KG1 (cell line): Measurements from ENCODE around the gene CADM4.
"Not testable (repeated sequence)": the region's sequence is repeated elsewhere in the genome, so short reads cannot be mapped to it uniquely, and the experiment has no call there.

Experiments used
- DNase-seq: peaks from one replicate; lab custom pipeline; 2025; lab: John Stamatoyannopoulos, UW

The CADM4 gene, protein sequence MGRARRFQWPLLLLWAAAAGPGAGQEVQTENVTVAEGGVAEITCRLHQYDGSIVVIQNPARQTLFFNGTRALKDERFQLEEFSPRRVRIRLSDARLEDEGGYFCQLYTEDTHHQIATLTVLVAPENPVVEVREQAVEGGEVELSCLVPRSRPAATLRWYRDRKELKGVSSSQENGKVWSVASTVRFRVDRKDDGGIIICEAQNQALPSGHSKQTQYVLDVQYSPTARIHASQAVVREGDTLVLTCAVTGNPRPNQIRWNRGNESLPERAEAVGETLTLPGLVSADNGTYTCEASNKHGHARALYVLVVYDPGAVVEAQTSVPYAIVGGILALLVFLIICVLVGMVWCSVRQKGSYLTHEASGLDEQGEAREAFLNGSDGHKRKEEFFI

DNA sequence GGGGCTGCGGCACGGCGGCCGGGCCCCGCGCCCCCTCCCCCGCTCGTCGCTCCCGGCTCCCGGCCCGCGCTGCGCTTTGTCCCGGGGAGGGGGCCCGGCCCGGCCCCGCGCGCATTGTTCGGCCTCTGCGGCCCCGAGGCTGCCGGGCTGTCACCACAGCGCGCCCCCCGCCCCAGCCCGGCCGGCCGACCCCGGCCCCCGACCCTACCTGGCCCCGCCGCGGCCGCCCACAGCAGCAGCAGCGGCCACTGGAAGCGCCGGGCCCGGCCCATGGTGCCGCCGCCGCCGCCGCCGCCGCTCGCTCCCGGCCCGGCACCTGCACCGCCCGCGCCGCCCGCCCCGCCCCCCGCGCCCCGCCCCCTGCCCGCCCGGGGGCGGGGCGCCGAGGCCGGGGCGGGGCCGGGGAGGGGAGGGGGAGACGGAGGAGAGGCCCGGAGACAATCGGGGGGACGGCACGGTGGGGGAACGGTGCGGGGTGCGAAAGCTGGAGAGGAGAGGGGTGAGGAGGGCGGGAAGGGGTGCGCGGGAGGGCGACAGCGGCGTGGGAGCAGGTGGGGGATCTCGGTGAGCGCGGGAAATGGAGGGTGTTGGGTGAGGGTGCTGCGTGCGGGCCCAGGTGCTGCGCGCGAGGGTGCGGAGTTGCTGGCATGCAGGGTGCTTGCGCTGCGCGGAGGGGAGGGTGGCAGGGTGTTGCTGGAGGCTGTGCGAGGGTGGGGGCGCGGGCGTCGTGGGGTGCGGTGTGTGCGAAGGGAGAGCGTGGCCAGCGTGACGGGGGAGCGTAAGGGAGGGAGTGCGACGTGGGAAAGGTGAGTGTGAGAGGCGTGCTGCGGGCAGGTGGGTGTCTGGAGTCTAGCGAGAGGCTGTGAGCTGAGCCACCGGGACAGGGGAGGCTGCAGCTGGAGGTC lies at the start of gene CADM4:
TSS of gene CADM4 (minus strand) at position 332 of the 905 bp plus-strand sequence. CDS start at position 272, 60 bp downstream.
- no peak for DNase-seq

GRCh38 chr19:43688059-43688701 lies 48.5 kb upstream of the CADM4 start:
- DNase-seq, result no peak

DNA sequence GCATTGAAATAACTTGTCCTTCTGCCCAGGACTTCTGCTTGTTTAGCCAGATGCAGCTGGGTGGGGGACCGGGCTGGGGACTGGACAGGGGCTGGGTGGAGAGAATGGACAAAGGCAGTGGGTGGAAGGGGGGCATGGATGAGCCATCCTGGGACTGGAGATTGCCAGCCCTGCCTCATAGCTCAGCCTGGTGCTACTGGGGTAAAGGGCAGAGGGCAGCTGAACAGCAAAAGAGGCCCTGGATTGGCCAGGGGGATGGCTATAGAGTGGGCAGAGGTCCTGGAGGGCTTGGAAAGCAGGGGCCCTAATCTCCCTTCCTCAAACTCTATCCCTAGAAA lies 48.0 kb upstream of the CADM4 start:
- DNase-seq, result no peak

DNA sequence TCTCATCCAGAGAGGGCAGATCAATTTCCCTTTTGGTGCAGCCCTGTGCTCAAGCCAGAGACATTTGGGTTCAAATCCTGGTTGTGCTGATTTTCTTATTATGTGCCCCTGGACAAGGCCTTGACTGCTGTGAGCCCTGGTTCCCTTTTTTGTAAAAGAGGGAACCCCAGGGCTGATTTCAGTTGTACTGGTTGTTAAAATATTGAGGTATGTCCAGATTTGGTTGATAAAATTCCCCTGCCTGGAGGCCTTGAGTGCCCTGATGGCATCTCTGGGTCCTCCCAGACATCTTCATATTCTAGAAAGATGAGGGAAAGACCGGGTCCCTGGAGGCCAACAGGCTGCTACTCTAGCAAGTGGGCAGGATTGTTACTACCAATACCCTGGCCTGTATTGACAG lies 44.7 kb upstream of the CADM4 start:
- DNase-seq, result no peak

- no peak for DNase-seq
Measured at GRCh38 chr19:43683905-43684304, 44.3 kb upstream of the CADM4 start.

DNA sequence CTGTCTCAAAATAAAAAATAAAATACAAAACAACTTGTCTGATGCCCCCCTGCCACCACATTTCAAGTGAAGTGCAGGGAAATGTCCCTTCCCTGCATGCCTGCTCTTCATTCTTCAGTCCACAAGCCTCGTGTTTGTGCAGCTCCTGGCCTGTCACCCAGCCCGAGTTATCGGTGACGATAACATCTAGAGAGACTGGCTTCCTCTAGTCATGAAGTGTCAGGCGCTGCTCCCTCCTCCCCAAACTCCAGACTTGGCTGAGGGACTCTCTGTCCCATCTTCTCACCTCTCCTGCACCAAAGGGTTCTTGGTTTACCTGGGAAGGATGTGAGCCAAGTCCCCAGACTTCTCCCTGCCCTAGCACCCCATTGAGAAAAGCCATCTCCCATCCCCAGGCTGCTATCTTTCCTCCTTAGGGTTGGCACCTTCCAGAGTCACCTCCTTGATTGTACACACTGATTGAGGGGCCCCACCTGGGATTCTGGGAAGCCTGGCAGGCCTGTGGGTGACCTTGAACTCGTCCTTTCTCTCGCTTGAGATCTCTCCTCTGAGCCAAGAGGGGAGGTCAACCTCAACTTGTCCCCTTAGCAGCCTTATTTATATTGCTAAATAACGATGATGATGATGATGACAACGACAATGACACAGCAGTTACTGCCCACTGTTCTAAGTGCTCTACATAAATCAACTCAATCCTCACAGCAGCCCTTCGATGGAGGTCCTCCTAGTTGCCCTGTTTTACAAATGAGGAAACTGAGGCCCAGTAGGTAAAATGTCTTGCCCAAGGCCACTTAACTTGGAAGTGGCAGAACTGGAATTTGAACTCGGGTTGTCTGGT lies 43.4 kb upstream of the CADM4 start:
- no peak for DNase-seq

DNA sequence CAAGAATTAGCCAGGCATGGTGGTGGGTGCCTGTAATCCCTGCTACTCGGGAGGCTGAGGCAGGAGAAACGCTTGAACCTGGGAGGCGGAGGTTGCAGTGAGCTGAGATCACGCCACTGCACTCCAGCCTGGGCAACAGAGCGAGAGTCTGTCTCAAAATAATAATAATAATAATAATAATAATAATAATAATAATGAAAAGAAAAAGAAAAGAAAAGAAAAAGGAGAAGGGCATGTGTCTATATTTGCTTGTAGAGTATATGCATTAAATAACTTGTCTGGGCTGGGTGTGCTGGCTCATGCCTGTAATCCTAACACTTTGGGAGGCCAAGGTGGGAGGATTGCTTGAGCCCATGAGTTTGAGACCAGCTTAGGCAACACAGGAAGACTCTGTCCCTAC lies 42.6 kb upstream of the CADM4 start:
- DNase-seq, result not testable (repeated sequence)

GRCh38 chr19:43681821-43682220 lies 42.2 kb upstream of the CADM4 start:
- DNase-seq, result no peak

- no peak for DNase-seq
Measured at GRCh38 chr19:43678512-43679261, 39.0 kb upstream of the CADM4 start.

GRCh38 chr19:43675906-43676305 lies 36.3 kb upstream of the CADM4 start:
- DNase-seq, result no peak

- DNase-seq, result no peak
Measured at GRCh38 chr19:43675269-43675879, 35.7 kb upstream of the CADM4 start.

DNA sequence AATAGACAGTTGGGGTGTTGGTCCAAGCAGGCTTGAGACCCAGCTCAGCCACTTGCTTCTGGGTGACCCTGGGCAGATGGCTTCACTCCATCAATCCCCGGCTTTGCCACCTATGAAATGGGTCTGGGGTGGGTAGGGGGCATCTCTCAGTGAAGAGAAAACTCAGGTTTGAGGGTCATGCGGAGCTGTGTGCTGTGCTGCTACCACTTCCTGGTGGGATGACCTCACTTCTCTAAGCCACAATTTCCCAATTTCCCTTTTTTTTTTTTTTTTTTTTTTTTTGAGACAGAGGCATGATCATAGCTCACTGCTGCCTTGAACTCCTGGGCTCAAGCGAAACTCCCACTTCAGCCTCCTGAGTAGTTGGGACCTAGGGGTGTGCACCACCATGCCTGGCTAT lies 34.9 kb upstream of the CADM4 start:
- no peak for DNase-seq

GRCh38 chr19:43674183-43674582 lies 34.5 kb upstream of the CADM4 start:
- DNase-seq, result no peak

- no peak for DNase-seq
Measured at GRCh38 chr19:43673637-43674036, 34.0 kb upstream of the CADM4 start.

DNA sequence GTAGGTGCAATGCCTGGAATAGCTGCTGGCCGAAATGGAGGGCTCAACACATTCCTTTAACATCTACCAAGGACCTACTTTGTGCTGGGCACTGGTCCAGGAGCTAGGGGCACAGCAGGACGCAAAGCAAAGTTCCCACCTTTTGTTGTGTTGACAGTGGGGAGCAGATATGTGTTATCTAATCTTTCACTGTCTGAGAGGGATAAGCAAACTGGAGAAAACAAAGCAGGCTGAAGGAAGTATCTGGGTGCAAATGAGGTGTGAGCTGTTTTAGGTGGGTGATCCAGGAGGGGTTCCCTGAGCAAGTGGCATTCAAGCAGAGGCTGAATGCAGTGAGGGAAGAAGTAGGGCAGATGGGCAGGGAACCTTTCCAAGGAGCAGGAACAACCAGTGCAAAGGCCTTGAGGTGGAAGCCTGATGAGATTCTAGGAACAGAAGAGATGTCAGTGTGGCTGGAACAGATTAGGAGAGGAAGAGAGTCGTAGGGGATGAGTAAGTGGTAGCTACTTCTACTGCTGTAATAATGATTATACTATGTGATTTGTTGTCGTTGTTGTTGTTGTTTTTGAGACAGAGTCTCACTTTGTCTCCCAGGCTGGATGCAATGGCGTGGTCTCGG lies 32.5 kb upstream of the CADM4 start:
- DNase-seq, result no peak

GRCh38 chr19:43668406-43669109 lies 28.9 kb upstream of the CADM4 start:
- peak; percentile 90 for DNase-seq

GRCh38 chr19:43667876-43668405 lies 28.3 kb upstream of the CADM4 start:
- DNase-seq, result no peak

GRCh38 chr19:43667126-43667875 lies 27.7 kb upstream of the CADM4 start:
- DNase-seq, result no peak
